ENCODE measurements around the gene RHOU.
"Not testable (repeated sequence)": the region's sequence is repeated elsewhere in the genome, so short reads cannot be mapped to it uniquely, and the experiment has no call there.

RHOU gene

DNA sequence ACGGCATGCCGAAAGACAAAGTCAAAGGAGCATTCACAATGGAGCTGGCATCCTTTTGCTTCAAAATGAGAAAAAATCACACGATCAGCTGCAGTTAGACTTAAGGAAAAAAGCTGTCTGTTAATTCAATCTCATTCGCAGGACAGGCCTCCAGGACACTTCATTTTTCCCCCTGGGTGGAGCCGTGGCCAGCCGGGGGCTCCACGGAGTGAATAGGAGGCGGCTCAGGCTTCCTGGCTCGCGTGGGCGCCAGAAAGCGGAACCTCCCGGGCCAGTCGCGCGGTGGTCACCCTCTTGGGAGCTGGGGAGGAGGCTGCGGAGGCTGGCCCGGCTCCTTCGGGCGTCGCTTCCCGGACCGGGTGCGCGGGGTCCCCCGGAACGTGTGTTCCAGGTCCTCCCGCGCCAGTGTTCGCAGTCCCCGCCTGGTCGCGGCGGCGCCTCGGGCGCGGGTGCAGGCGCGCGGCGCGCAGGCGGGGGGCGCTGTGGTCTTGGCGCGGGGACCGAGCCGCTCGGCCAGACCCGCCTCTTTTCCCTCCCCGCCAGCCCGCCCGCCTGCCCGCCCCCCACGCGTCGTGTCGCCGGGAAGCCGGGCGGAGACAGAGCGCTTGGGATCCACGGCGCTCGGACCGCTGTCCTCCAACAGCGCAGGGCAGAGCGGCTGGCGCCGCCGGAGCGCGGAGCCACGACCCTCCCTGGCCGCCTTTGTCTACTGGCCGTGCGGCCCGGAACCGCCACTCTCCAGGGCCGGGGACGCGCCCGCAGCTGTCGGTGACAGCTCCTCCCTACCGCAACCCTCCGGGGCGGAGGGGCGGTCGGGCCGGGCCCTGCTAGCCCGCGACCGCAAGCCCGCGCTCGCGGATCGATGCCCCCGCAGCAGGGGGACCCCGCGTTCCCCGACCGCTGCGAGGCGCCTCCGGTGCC is at the start of gene RHOU:
Gene RHOU, plus strand, starts transcription at position 599 of the 921 bp plus-strand sequence. Its CDS starts 264 bp downstream, at position 863.
- peak; percentile 59 for DNase-seq

DNA sequence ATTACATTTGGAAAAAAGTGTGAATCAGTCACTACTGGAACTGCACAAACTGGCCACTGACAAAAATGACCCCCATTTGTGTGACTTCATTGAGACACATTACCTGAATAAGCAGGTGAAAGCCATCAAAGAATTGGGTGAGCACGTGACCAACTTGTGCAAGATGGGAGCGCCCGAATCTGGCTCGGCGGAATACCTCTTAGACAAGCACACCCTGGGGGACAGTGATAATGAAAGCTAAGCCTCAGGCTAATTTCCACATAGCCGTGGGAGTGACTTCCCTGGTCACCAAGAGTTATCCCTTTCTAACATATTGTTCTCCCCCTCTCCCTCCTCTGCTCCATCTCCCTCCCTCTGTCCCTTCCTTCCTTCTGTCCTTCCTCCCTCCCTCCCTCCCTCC is 47.7 kb upstream of the RHOU start:
- no peak for DNase-seq

DNA sequence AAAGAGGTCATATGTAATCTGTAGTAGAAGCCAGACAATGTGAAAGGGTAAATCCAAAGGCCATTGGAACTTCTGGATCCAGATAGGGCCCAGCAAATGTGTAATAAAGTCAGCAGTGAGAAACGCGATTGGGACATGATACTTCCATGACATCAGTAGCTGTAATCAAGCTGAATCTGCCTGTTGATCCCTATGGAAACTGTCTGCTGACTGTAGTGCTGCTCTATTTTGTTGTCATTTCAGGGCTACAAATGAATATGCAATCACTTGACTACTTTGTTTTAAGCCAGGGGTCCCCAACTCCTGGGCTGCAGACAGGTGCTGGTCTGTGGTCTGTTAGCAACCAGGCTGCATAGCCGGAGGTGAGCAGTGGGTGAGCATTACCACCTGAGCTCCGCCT is 46.0 kb upstream of the RHOU start:
- no peak for DNase-seq

DNA sequence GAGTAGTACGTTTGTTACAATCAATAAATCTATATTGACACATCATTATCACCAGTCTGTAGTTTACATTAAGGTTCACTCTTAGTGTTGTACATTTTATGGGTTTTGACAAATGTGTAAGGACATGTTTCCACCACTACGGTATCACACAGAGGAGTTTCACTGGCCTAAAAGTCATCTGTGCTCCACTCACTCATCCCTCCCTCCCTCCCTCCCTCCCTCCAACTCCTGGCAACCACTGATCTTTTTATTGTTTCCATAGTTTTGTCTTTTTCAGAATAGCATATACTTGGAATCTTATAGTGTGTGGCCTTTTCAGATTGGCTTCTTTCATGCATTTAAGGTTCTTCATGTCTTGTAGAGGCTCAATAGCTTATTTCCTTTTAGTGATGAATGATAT is 44.1 kb upstream of the RHOU start:
- no peak for DNase-seq

- peak; percentile 24 for DNase-seq
Measured at GRCh38 chr1:228691926-228692325, 43.4 kb upstream of the RHOU start.

DNA sequence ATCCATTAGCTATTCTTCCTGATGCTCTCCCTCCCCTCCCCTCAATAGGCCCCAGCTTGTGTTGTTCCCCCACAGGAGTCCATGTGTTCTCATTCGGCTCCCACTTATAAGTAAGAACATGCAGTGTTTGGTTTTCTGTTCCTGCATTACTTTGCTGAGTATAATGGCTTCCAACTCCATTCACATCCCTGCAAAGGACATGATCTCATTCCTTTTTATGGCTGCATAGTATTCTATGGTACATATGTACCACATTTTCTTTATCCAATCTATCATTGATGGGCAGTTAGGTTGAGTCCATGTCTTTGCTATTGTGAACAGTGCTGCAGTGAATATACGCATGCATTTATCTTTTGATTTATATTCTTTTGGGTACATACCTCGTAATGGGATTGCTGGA is 40.8 kb upstream of the RHOU start:
- not testable (repeated sequence) for DNase-seq

DNA sequence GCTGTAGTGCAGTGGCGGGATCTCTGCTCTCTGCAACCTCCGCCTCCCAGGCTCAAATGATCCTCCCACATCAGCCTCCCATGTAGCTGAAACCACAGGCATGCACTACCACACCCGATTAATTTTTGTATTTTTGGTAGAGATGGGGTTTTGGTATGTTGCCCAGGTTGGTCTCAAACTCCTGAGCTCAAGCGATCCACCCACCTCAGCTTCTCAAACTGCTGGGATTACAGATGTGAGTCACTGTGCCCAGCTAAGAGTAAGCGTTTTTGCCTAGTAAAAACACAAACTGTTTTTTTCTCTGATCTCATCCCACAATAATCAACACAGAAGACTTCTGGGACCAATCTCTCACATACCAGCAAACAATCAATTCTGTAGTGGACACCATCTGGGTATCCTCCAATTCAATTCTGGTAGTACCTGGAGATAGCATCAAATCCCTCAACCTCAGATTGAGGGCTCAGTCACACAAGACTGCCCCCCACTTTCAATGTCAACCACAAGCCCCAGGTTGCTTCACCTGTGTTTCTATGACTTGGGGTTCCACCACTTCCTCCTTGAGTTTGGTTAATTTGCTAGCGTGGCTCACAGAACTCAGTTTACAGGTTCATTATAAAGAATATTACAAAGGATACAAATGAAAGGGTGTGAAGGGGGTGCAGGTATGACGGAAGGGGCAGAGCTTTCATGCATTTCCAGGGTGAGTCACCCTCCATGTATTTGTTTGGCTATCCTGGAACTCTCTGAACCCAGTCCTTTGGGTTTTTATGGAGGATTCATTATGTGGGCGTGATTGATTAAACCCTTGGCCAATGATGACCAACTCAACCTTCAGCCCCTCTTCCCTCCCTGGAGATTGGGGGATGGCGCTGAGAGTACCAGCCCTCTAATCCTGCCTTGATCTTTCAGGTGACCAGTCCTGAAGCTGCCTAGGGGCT is 40.0 kb upstream of the RHOU start:
- no peak for DNase-seq

DNA sequence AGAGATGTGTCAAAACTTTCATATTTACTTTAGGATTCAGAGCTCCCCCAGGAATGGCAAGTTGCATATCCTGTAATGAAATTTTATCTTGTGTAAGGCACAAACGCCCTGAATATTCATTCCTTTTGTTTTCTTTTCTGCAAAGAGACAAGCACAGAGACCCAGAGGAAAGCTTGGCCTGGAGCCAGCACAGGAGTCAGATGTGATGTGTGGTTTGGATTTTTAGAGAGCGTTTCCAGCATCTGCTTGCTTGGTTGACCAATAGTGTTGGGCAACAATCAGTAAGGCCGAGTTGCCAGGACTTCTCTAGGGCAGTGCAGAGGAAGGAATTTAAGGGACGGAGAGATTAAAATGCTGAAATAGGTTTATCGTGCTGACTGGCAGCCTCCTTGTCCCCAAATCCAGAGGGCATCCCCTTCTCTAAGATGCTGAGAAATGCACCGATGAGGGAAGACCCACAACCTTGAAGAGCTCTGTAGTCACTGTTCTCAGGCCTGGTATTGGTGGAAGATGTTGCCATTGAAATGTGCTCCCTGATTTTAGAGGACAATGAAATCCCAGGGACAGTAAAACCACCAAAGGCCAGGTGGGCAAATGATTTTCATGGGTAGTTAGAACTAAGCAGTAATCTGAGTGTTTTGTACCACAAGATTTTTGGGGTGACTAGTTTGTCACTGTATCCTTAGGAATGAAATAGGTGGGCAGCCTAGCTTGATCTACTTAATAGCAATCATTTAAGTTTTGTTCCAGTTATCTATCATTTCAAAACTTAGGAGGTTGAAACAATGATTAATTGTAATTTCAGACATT is 37.9 kb upstream of the RHOU start:
- DNase-seq: peak; percentile 38

GRCh38 chr1:228698017-228698329 is 37.3 kb upstream of the RHOU start:
- no peak for DNase-seq

GRCh38 chr1:228702433-228702832 is 32.8 kb upstream of the RHOU start:
- no peak for DNase-seq

DNA sequence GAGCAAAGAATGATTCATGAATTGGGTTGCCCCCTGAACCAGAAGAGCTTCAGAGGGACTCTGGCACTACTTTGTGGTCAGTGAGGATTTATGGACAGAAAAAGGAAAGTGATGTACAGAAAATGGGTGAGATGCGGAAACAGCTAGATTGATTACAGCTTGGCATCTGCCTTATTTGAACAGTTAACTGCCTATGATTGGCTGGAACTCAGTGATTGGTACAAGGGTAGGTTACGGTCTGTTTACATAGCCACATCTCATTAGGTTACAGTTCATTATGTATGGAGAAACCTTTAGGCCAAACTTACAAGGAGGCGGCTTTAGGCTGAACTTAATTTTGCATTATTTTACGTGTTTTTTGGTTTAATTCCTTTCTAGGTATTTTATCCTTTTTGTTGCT is 29.0 kb upstream of the RHOU start:
- DNase-seq: no peak

- DNase-seq: no peak
Measured at GRCh38 chr1:228717081-228717480, 18.2 kb upstream of the RHOU start.

GRCh38 chr1:228721407-228721806 is 13.9 kb upstream of the RHOU start:
- DNase-seq: no peak

- no peak for DNase-seq
Measured at GRCh38 chr1:228723287-228723686, 12.0 kb upstream of the RHOU start.

DNA sequence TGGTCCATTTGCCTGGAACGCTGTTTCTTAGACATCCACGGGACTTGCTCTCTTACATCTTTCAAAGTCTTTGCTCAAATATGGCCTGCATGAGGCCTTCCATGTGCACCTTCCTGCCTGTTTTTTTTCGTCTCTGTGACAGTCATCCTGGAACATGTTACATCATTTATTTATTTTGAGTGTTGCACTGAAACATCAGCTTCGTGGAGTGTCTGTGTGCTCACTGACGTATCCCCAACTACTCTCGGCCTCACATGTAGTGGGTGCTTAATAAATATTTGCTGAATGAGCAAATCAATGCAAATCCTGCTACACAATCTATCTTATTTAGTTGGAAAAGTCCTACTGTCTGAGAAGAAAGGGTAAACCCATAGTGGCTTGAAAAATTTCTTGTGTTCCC is 11.4 kb upstream of the RHOU start:
- no peak for DNase-seq

- no peak for DNase-seq
Measured at GRCh38 chr1:228725178-228725577, 10.1 kb upstream of the RHOU start.

DNA sequence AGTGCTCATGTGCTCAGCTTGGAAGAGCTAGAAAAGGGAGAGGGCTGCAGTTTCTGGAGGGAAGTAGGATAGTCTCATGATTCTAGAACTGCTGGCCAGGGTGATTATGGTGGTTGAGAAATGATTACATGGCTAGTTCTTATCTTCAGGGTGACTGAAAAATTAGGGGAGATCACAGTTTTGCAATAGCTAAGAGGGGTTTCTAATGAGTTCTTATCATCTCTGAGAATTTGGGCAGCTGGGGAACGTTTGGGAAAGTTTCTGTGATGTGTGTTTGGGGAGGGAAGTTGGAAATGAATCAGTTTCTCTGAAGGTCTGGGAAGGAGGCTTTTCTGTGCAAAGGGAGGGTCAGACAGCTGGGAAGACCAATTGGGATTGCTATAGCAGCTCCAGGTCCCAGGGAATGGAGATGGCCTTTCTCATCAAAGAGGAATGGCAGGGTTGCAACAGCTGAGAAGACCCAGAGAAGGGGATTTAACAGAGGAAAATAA is 7.6 kb upstream of the RHOU start:
- DNase-seq: no peak

GRCh38 chr1:228732426-228732825 is 2.9 kb upstream of the RHOU start:
- DNase-seq: no peak

GRCh38 chr1:228733576-228733975 is 1.7 kb upstream of the RHOU start:
- DNase-seq: no peak

DNA sequence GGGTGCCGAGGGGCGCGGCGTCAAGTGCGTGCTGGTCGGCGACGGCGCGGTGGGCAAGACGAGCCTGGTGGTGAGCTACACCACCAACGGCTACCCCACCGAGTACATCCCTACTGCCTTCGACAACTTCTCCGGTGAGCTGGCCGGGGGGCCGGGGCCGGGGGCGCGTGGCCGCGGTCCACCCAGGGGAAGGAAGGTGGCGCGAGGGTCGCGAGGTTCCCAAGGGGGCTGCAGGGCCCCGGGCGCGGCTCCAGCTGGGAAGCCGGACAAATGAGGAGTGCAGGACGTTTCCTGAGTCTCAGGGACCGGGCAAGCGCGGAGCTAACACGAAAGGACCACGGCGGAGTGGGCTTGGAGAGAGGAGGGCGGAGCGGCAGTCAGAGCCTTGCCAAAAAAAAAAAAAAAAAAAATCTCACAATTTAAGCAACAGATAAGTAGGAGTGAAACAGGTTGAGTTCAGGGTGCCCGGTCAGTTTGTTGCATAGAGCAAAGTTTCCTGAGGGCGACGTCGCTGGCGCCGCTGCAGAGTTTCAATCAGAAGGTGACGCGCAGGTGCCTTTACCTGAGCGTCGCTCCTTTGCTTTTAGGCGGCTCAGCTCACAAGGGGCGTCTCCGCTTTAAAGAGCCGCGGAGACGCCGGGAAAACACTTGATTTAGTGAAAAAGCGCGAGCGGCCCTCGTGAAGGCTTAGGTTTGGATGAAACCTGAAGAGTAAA is 750 bp downstream of the RHOU start:
- no peak for DNase-seq

- no peak for DNase-seq
Measured at GRCh38 chr1:228736844-228737445, 1.7 kb downstream of the RHOU start.

- DNase-seq: no peak
Measured at GRCh38 chr1:228737601-228738041, 2.3 kb downstream of the RHOU start.
